GM12873 (cell line): ENCODE measurements around the gene RELL1.

Source experiments
- TF ChIP-seq, protein P1 (sequence below): IDR thresholded peaks from 2 replicates; pipeline ENCODE4 v1.5.1; 2012; ENCODE audit warnings: low read depth, mild to moderate bottlenecking, moderate library complexity, low read length, control low read depth; ENCODE audit not compliant: insufficient read depth; ENCODE audit errors: missing control alignments

The RELL1 gene

DNA sequence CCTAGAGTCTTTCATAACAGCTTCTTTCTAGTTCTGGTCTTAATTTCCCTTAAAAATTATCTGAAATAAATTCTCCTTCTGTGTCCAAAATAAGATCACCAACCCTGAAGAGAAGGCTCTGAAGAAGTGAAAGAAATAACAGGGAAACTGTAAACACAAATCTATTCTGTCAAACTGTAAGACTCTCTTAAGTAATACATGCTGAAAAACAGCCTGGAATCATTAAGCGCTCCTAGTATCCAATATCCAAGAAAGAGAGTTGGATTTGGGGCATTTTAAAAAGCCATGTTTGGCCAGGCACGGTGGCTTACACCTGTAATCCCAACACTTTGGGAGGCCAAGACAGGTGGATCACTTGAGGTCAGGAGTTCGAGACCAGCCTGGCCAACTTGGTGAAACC lies 53.3 kb downstream of the RELL1 start:
- TF ChIP-seq, protein P1, sequence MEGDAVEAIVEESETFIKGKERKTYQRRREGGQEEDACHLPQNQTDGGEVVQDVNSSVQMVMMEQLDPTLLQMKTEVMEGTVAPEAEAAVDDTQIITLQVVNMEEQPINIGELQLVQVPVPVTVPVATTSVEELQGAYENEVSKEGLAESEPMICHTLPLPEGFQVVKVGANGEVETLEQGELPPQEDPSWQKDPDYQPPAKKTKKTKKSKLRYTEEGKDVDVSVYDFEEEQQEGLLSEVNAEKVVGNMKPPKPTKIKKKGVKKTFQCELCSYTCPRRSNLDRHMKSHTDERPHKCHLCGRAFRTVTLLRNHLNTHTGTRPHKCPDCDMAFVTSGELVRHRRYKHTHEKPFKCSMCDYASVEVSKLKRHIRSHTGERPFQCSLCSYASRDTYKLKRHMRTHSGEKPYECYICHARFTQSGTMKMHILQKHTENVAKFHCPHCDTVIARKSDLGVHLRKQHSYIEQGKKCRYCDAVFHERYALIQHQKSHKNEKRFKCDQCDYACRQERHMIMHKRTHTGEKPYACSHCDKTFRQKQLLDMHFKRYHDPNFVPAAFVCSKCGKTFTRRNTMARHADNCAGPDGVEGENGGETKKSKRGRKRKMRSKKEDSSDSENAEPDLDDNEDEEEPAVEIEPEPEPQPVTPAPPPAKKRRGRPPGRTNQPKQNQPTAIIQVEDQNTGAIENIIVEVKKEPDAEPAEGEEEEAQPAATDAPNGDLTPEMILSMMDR = no peak

GRCh38 chr4:37631551-37631950 lies 54.6 kb downstream of the RELL1 start:
- TF ChIP-seq, protein P1 = no peak

DNA sequence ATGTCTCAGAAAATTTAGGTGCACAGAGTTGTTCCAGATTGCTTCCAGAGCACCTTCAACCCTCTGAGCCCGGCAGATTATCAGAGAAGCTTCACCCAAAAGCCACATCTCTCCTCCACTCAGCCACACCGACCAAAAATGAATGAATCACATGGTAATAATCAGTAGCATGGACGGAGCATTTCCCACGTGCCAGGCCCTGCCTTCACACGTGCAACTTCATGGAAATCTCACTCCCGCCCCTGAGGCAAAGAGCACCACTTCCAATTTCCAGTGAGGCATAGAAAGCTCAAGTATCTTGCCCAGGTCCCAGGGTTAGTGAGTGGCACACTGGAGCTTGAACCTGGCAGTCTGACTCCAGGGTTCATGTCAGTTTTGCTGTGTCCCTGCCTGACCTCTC lies 56.5 kb downstream of the RELL1 start:
- TF ChIP-seq, protein P1 = no peak

GRCh38 chr4:37628977-37629609 lies 57.1 kb downstream of the RELL1 start:
- TF ChIP-seq, protein P1 = no peak

- TF ChIP-seq, protein P1 = no peak
Measured at GRCh38 chr4:37627263-37627662, 58.9 kb downstream of the RELL1 start.

GRCh38 chr4:37625499-37625898 lies 60.7 kb downstream of the RELL1 start:
- TF ChIP-seq, protein P1 = no peak

GRCh38 chr4:37623940-37624339 lies 62.2 kb downstream of the RELL1 start:
- TF ChIP-seq, protein P1 = no peak
